Ishikawa (cell line): ENCODE results near the gene MANSC4.

Source experiments
- CEBPB ChIP-seq: IDR thresholded peaks from 2 replicates; pipeline ENCODE4 v1.6.1; 2012
- EP300 ChIP-seq: IDR thresholded peaks from 2 replicates; pipeline ENCODE4 v1.6.1; 2012; ENCODE audit warnings: borderline replicate concordance
- RAD21 ChIP-seq: IDR thresholded peaks from 2 replicates; pipeline ENCODE4 v1.6.1; 2012; ENCODE audit warnings: low read depth
- TCF12 ChIP-seq: IDR thresholded peaks from 2 replicates; pipeline ENCODE4 v1.6.1; 2012; ENCODE audit warnings: low read depth
- TEAD4 ChIP-seq: IDR thresholded peaks from 2 replicates; pipeline ENCODE4 v1.6.1; 2012
- YY1 ChIP-seq: IDR thresholded peaks from 2 replicates; pipeline ENCODE4 v1.6.1; 2012; ENCODE audit warnings: low read depth

GRCh38 chr12:27823038-27823437, 43.0 kb upstream of the MANSC4 start:
- no peak for TF ChIP-seq RAD21
- no peak for TF ChIP-seq TEAD4
- no peak for TF ChIP-seq TCF12
- no peak for TF ChIP-seq EP300
- TF ChIP-seq CEBPB: no peak
- no peak for TF ChIP-seq YY1
